ENCODE measurements around the gene CAMSAP1.

CAMSAP1 gene

GRCh38 chr9:135830496-135830895 is 76.8 kb downstream of the CAMSAP1 start:
- Histone ChIP-seq H3K36me3 (ENCODE audit: control insufficient read depth in 2 of 2, insufficient read depth in 2 of 2, low read length in 2 of 2) (peaks cover 0 to 5% of the 10 kb centered on the region in 2 donors), H3K4me3 (ENCODE audit: low read length in 2 of 2) (no peak overlapping the region)

GRCh38 chr9:135828656-135829055 is 78.7 kb downstream of the CAMSAP1 start:
- Histone ChIP-seq H3K27me3 (ENCODE audit: control insufficient read depth in 1 of 2, insufficient read depth in 2 of 2, low read length in 2 of 2) (no peaks in the 10 kb centered on the region), H3K4me1 (ENCODE audit: control insufficient read depth, insufficient read depth, low read length) (no peaks in the 10 kb centered on the region), H3K9ac (ENCODE audit: low read length in 2 of 2) (no peak overlapping the region), H3K36me3 (ENCODE audit: control insufficient read depth in 2 of 2, insufficient read depth in 2 of 2, low read length in 2 of 2) (peaks cover 3 to 10% of the 10 kb centered on the region in 2 donors), H3K9me3 (ENCODE audit: control insufficient read depth in 2 of 2, low read length in 2 of 2) (peaks cover 0 to 4% of the 10 kb centered on the region in 2 donors), H3K4me3 (ENCODE audit: low read length in 2 of 2) (no peak overlapping the region), H3K27ac (ENCODE audit: low read length) (no peak overlapping the region)

More at GRCh38 chr9:135830496-135830895, 76.8 kb downstream of the CAMSAP1 start:
- Histone ChIP-seq H3K9ac (ENCODE audit: low read length in 2 of 2) (no peak overlapping the region), H3K9me3 (ENCODE audit: control insufficient read depth in 2 of 2, low read length in 2 of 2) (peaks cover 0 to 4% of the 10 kb centered on the region in 2 donors), H3K27me3 (ENCODE audit: control insufficient read depth in 1 of 2, insufficient read depth in 2 of 2, low read length in 2 of 2) (no peaks in the 10 kb centered on the region), H3K4me1 (ENCODE audit: control insufficient read depth, insufficient read depth, low read length) (no peaks in the 10 kb centered on the region), H3K27ac (ENCODE audit: low read length) (no peak overlapping the region)

- Histone ChIP-seq H3K4me1 (ENCODE audit: control insufficient read depth, insufficient read depth, low read length) (no peaks in the 10 kb centered on the region), H3K9me3 (ENCODE audit: control insufficient read depth in 2 of 2, low read length in 2 of 2) (peaks cover 0 to 4% of the 10 kb centered on the region in 2 donors), H3K9ac (ENCODE audit: low read length in 2 of 2) (no peak overlapping the region), H3K27me3 (ENCODE audit: control insufficient read depth in 1 of 2, insufficient read depth in 2 of 2, low read length in 2 of 2) (no peaks in the 10 kb centered on the region), H3K4me3 (ENCODE audit: low read length in 2 of 2) (no peak overlapping the region), H3K27ac (ENCODE audit: low read length) (no peak overlapping the region), H3K36me3 (ENCODE audit: control insufficient read depth in 2 of 2, insufficient read depth in 2 of 2, low read length in 2 of 2) (peaks cover 3 to 16% of the 10 kb centered on the region in 2 donors)
Observed at GRCh38 chr9:135827866-135828580, 79.3 kb downstream of the CAMSAP1 start.

GRCh38 chr9:135827301-135827700 is 80.0 kb downstream of the CAMSAP1 start:
- Histone ChIP-seq H3K36me3 (ENCODE audit: control insufficient read depth in 2 of 2, insufficient read depth in 2 of 2, low read length in 2 of 2) (peaks cover 9 to 23% of the 10 kb centered on the region in 2 donors), H3K27ac (ENCODE audit: low read length) (no peak overlapping the region), H3K4me3 (ENCODE audit: low read length in 2 of 2) (no peak overlapping the region), H3K9ac (ENCODE audit: low read length in 2 of 2) (no peak overlapping the region), H3K27me3 (ENCODE audit: control insufficient read depth in 1 of 2, insufficient read depth in 2 of 2, low read length in 2 of 2) (no peaks in the 10 kb centered on the region), H3K9me3 (ENCODE audit: control insufficient read depth in 2 of 2, low read length in 2 of 2) (peaks cover 0 to 4% of the 10 kb centered on the region in 2 donors), H3K4me1 (ENCODE audit: control insufficient read depth, insufficient read depth, low read length) (no peaks in the 10 kb centered on the region)

GRCh38 chr9:135826188-135826545 is 81.2 kb downstream of the CAMSAP1 start:
- Histone ChIP-seq H3K9ac (ENCODE audit: low read length in 2 of 2) (no peak overlapping the region), H3K4me3 (ENCODE audit: low read length in 2 of 2) (no peak overlapping the region), H3K4me1 (ENCODE audit: control insufficient read depth, insufficient read depth, low read length) (no peaks in the 10 kb centered on the region), H3K36me3 (ENCODE audit: control insufficient read depth in 2 of 2, insufficient read depth in 2 of 2, low read length in 2 of 2) (peaks cover 16 to 34% of the 10 kb centered on the region in 2 donors), H3K27ac (ENCODE audit: low read length) (no peak overlapping the region), H3K27me3 (ENCODE audit: control insufficient read depth in 1 of 2, insufficient read depth in 2 of 2, low read length in 2 of 2) (no peaks in the 10 kb centered on the region), H3K9me3 (ENCODE audit: control insufficient read depth in 2 of 2, low read length in 2 of 2) (peaks cover 0 to 4% of the 10 kb centered on the region in 2 donors)

GRCh38 chr9:135825435-135826187 is 81.7 kb downstream of the CAMSAP1 start:
- Histone ChIP-seq H3K27me3 (ENCODE audit: control insufficient read depth in 1 of 2, insufficient read depth in 2 of 2, low read length in 2 of 2) (no peaks in the 10 kb centered on the region), H3K27ac (ENCODE audit: low read length) (no peak overlapping the region), H3K4me1 (ENCODE audit: control insufficient read depth, insufficient read depth, low read length) (no peaks in the 10 kb centered on the region), H3K36me3 (ENCODE audit: control insufficient read depth in 2 of 2, insufficient read depth in 2 of 2, low read length in 2 of 2) (peaks cover 16 to 37% of the 10 kb centered on the region in 2 donors), H3K4me3 (ENCODE audit: low read length in 2 of 2) (no peak overlapping the region), H3K9ac (ENCODE audit: low read length in 2 of 2) (no peak overlapping the region), H3K9me3 (ENCODE audit: control insufficient read depth in 2 of 2, low read length in 2 of 2) (peaks cover 0 to 4% of the 10 kb centered on the region in 2 donors)

- H3K9me3 ChIP-seq (ENCODE audit: control insufficient read depth in 2 of 2, low read length in 2 of 2), result no peaks in the 10 kb centered on the region
- no peak overlapping the region for H3K4me3 ChIP-seq (ENCODE audit: low read length in 2 of 2)
- peaks cover 24 to 52% of the 10 kb centered on the region in 2 donors for H3K36me3 ChIP-seq (ENCODE audit: control insufficient read depth in 2 of 2, insufficient read depth in 2 of 2, low read length in 2 of 2)
- H3K9ac ChIP-seq (ENCODE audit: low read length in 2 of 2), result no peak overlapping the region
- no peak overlapping the region for H3K27ac ChIP-seq (ENCODE audit: low read length)
- H3K27me3 ChIP-seq (ENCODE audit: control insufficient read depth in 1 of 2, insufficient read depth in 2 of 2, low read length in 2 of 2), result no peaks in the 10 kb centered on the region
- H3K4me1 ChIP-seq (ENCODE audit: control insufficient read depth, insufficient read depth, low read length), result no peaks in the 10 kb centered on the region
Observed at GRCh38 chr9:135823036-135823435, 84.3 kb downstream of the CAMSAP1 start.

- Histone ChIP-seq H3K4me3 (ENCODE audit: low read length in 2 of 2) (no peak overlapping the region), H3K36me3 (ENCODE audit: control insufficient read depth in 2 of 2, insufficient read depth in 2 of 2, low read length in 2 of 2) (peaks cover 27 to 56% of the 10 kb centered on the region in 2 donors), H3K27me3 (ENCODE audit: control insufficient read depth in 1 of 2, insufficient read depth in 2 of 2, low read length in 2 of 2) (no peaks in the 10 kb centered on the region), H3K27ac (ENCODE audit: low read length) (no peak overlapping the region), H3K9ac (ENCODE audit: low read length in 2 of 2) (no peak overlapping the region), H3K4me1 (ENCODE audit: control insufficient read depth, insufficient read depth, low read length) (no peaks in the 10 kb centered on the region), H3K9me3 (ENCODE audit: control insufficient read depth in 2 of 2, low read length in 2 of 2) (no peaks in the 10 kb centered on the region)
Observed at GRCh38 chr9:135822374-135822755, 85.0 kb downstream of the CAMSAP1 start.

GRCh38 chr9:135821733-135822373 is 85.5 kb downstream of the CAMSAP1 start:
- Histone ChIP-seq H3K9me3 (ENCODE audit: control insufficient read depth in 2 of 2, low read length in 2 of 2) (no peaks in the 10 kb centered on the region), H3K36me3 (ENCODE audit: control insufficient read depth in 2 of 2, insufficient read depth in 2 of 2, low read length in 2 of 2) (peaks cover 32 to 58% of the 10 kb centered on the region in 2 donors), H3K4me3 (ENCODE audit: low read length in 2 of 2) (no peak overlapping the region), H3K27ac (ENCODE audit: low read length) (no peak overlapping the region), H3K9ac (ENCODE audit: low read length in 2 of 2) (no peak overlapping the region), H3K27me3 (ENCODE audit: control insufficient read depth in 1 of 2, insufficient read depth in 2 of 2, low read length in 2 of 2) (no peaks in the 10 kb centered on the region), H3K4me1 (ENCODE audit: control insufficient read depth, insufficient read depth, low read length) (no peaks in the 10 kb centered on the region)

GRCh38 chr9:135821116-135821515 is 86.2 kb downstream of the CAMSAP1 start:
- no peaks in the 10 kb centered on the region for H3K9me3 ChIP-seq (ENCODE audit: control insufficient read depth in 2 of 2, low read length in 2 of 2)
- no peak overlapping the region for H3K4me3 ChIP-seq (ENCODE audit: low read length in 2 of 2)
- H3K27me3 ChIP-seq (ENCODE audit: control insufficient read depth in 1 of 2, insufficient read depth in 2 of 2, low read length in 2 of 2), result no peaks in the 10 kb centered on the region
- H3K9ac ChIP-seq (ENCODE audit: low read length in 2 of 2), result no peak overlapping the region
- H3K4me1 ChIP-seq (ENCODE audit: control insufficient read depth, insufficient read depth, low read length), result no peaks in the 10 kb centered on the region
- H3K27ac ChIP-seq (ENCODE audit: low read length), result no peak overlapping the region
- peaks cover 39 to 64% of the 10 kb centered on the region in 2 donors for H3K36me3 ChIP-seq (ENCODE audit: control insufficient read depth in 2 of 2, insufficient read depth in 2 of 2, low read length in 2 of 2)

Data from stomach smooth muscle (tissue), 2 donors.